Fibroblast of skin of abdomen (primary cell): ENCODE measurements around the gene GET4.
"Not testable (repeated sequence)": the region's sequence is repeated elsewhere in the genome, so short reads cannot be mapped to it uniquely, and the experiment has no call there.

Experiments
- DNase-seq: peaks from one replicate; pipeline ENCODE4 v3.0.0-alpha.2; 2013

Gene GET4

GRCh38 chr7:916291-916941, 40.1 kb downstream of the GET4 start:
- DNase-seq: no peak

GRCh38 chr7:917255-918117, 41.1 kb downstream of the GET4 start:
- no peak for DNase-seq

GRCh38 chr7:918118-918425, 41.7 kb downstream of the GET4 start:
- DNase-seq: no peak

- DNase-seq: no peak
These were observed 42.2 kb downstream of the GET4 start for GRCh38 chr7:918441-919113.

- no peak for DNase-seq
These were observed 42.7 kb downstream of the GET4 start for GRCh38 chr7:919114-919442.

- DNase-seq: no peak
These were observed 43.6 kb downstream of the GET4 start for GRCh38 chr7:919924-920341.

- no peak for DNase-seq
These were observed 44.2 kb downstream of the GET4 start for GRCh38 chr7:920351-921070.

GRCh38 chr7:921071-921461, 44.7 kb downstream of the GET4 start:
- no peak for DNase-seq

- no peak for DNase-seq
These were observed 45.4 kb downstream of the GET4 start for GRCh38 chr7:921581-922333.

GRCh38 chr7:922334-923107, 46.2 kb downstream of the GET4 start:
- DNase-seq: no peak

GRCh38 chr7:923108-924041, 47.0 kb downstream of the GET4 start:
- DNase-seq: peak; percentile 21

- DNase-seq: not testable (repeated sequence)
These were observed 47.7 kb downstream of the GET4 start for GRCh38 chr7:924042-924441.

- no peak for DNase-seq
These were observed 48.3 kb downstream of the GET4 start for GRCh38 chr7:924541-925231.

GRCh38 chr7:925601-926000, 49.2 kb downstream of the GET4 start:
- no peak for DNase-seq

GRCh38 chr7:926061-927030, 50.0 kb downstream of the GET4 start:
- no peak for DNase-seq

- DNase-seq: no peak
These were observed 50.8 kb downstream of the GET4 start for GRCh38 chr7:927031-927671.

- DNase-seq: no peak
These were observed 53.0 kb downstream of the GET4 start for GRCh38 chr7:929311-929711.
